Stimulated activated CD4-positive, alpha-beta T cell treated with anti-CD3 and anti-CD28 coated beads, TNF-alpha, amount 100 ng/mL, for 4 hours (primary cell): Measurements from ENCODE around the gene PRKAG2.
A peak's percentile ranks its signal among the peaks of the same experiment; 100 is the strongest.

Experiments
- DNase-seq, 3 experiments: peaks; one replicate each; pipeline ENCODE4 v3.0.0-alpha.2; 2020; ENCODE audit warnings: low read depth in 3 of 3

PRKAG2 gene

DNA sequence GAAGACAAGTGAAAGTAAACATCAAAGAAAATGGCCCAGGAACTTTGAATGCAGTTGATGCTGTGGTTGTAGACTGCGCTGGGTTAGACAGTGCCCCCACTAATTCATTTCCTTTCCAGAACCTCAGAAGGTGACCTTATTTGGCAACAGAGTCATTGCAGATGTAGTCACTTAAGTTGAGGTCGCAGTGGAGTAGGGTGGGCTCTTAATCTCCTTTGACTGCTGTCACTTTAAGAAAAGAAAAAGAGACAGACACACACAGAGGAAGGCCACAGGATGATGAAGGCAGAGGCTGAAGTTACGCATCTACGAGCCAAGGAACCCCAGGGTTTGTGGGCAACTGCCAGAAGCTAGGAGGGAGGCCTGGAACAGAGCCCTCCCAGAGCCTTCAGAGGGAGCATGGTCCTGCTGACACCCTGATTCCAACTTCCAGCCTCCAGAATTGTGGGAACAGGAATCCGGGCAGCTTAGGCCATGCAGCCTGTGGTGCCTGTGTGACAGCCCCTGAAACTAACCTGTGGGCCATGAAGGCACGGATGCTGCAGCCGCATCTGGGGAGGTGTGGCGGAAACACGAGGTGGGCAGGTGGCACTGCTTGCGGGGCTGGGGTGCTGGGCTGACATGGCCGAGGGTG is 107.6 kb downstream of the PRKAG2 start:
- no peak for DNase-seq

DNA sequence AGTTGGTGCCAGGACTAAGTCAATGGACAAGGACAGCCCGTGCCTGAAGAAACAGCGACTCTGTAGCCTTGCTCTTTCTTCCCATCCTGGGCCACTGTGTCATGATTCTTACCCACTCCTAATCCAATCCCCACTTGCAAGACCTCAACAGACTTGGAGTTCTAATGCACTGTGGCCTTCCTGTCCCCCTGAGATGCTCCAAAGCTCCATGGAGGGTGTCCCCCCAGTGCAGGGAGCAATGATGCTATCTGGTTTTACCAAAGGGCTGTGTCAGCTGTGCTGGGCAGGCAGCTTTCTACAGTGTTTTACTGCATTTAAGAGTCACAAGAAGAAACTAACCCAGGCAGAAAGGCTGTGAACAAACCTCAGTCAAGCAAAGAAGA is 108.1 kb downstream of the PRKAG2 start:
- DNase-seq = no peak

- no peak for DNase-seq
These were observed 109.4 kb downstream of the PRKAG2 start for GRCh38 chr7:151767557-151767956.

- DNase-seq = no peak
These were observed 112.6 kb downstream of the PRKAG2 start for GRCh38 chr7:151764056-151764920.

GRCh38 chr7:151763420-151763984 is 113.4 kb downstream of the PRKAG2 start:
- no peak for DNase-seq

DNA sequence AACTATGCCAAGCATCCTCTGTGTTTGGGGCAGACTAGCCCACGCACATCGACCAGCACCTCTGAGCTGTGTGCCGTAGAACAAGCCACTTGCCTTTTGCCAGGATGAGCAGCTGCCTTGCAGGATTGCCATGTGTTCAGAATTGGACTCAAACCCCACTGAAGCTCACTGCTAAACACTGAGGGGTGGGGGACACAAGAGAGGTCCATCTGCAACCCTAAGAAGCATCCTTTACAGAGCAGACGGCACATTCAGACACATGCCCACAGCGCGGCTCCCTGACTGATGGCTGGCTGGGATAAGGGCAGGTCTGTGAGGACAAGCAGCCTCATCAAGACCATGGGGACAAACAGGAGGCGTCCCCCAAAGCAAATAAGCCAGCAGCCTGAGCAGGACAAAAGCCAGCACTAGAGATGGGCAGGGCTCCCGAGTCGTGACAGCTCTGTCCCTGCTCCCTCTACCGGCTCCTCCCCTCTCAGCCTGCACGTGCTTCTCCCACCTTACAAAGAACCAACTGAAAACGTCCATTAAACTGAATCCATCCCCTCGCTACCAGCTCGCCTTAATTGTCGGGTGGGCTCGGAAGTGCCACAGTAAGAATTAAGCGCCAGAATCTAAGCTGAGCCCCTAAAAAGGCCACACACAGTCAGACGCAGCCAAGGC is 114.2 kb downstream of the PRKAG2 start:
- no peak for DNase-seq

- no peak for DNase-seq
These were observed 115.0 kb downstream of the PRKAG2 start for GRCh38 chr7:151761957-151762356.

GRCh38 chr7:151761231-151761630 is 115.7 kb downstream of the PRKAG2 start:
- DNase-seq = no peak

GRCh38 chr7:151759591-151760042 is 117.3 kb downstream of the PRKAG2 start:
- DNase-seq = peak; percentile 31 to 39 (median 34)

DNA sequence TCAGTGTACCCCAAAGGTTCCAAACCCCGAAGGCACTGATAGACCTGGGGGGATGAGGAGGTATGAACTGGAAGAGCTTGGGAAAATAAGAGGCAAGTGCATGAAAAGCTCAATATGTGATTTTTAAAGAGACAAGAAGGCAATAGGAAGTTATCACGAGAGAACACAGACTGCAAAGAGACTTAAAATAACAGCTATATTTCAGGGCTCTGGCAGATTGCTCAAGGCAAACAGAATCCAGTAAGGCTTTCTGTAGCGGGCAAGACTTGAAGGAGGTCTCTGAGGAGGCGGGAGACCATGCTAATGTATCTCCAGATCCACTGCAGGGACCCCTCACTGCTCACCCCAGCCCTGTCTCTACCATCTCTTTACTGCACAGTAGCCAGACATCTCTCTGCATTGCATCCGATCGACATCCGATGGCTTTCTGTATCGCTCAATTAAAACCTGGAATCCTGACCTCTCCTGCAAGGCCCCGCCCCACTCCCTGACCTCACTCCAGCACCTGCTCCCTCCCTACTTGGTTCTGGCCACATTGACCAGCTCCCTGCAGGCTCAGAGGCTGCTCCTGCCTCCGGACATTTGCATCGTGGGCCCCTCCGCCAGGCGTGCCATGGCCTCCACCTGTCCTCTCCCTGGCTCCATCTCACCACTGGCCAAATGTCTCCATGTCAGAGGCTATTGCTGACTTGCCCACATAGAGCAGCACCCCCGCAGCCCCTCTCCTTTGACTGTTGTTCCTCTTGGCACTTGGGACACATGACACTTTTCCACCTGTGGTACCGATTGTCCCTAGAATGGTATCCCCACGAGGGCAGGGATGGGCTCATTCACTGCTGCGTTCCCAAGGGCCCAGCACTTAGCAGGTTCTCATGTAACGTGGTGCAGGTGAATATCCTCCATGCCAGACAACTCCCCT is 118.0 kb downstream of the PRKAG2 start:
- no peak for DNase-seq

DNA sequence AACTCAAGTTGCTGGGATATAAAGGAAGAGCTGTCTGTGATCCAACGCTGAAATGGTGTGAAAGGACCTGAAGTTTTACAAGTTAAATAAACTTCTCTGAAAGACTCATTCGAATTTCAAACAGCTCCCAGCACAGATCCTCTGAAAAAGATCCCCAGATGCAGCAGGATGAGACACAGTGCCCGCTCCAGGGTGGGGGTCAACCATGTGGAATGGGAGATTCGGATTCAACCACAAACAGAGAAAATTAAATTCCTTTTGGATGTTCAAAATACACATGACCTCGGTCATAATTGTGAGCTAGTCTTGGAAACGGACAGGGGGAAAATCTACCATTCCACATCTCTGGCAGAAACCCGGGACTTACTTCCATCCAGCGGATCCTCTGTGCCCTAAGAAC is 119.6 kb downstream of the PRKAG2 start:
- no peak for DNase-seq

- no peak for DNase-seq
These were observed 120.0 kb downstream of the PRKAG2 start for GRCh38 chr7:151756866-151757265.

DNA sequence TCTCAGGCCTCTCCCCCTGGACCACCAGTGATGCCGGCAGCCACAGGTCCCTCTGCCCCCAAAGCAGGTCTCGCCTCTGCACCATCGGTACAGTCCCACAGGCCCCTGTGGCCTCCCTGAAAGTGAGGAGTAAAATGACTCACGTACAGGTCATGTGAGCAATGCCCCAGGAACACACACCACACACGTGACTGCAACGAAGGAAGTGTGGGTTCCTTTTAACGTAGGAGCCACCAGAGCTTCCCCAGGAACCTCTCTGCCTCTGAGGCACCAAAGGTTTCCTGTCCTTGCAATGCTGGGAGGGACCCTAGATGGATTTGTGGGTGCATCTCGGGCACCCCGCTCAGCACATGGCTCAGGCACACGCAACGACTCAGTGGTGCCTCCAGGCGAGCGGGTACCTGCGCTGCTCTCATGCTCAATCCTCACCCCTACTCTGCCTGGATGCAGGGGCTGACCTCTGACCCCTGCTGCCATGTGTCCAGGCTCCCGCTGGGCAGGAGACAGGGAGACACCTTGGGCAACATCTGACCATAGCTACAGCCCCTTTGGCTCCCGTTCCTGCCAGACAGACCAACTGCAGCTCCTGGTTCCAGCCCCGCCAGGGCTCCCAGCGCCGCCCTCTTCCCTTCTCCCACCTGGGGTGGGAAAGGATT is 120.7 kb downstream of the PRKAG2 start:
- DNase-seq = peak; percentile 18 to 45 (median 44)

DNA sequence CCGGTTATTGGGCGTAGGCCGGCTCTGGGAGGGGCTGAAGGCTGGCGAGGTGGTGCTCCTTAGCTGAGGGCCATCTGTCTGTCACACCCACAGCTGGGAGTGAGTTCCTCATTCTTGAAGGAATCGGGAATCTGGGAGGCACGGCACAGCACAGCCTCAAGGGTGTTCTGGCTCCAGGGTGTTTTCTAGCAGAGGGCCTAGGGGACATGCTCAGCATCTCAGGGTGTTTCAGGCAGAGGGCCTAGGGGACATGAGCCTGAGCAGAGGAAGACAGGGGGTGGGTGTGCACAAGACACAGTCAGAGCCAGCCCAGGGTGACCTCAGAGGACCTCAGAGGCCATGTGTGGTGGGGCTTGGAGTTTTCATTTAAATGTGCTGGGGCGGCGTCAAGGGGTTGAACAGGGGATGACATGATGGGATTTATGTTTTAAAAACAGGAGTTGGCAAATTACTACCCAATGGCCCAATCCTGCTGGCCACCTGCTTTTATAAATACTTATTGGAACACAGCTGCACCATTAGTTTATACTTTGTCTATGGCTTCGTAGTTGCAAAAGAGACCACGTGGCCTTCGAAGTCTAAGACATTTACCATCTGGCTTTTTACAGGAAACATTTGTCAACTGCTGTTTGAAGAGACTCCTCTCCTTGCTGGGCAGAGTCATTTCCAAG is 121.6 kb downstream of the PRKAG2 start:
- no peak for DNase-seq

- no peak for DNase-seq
These were observed 122.2 kb downstream of the PRKAG2 start for GRCh38 chr7:151754688-151755130.

DNA sequence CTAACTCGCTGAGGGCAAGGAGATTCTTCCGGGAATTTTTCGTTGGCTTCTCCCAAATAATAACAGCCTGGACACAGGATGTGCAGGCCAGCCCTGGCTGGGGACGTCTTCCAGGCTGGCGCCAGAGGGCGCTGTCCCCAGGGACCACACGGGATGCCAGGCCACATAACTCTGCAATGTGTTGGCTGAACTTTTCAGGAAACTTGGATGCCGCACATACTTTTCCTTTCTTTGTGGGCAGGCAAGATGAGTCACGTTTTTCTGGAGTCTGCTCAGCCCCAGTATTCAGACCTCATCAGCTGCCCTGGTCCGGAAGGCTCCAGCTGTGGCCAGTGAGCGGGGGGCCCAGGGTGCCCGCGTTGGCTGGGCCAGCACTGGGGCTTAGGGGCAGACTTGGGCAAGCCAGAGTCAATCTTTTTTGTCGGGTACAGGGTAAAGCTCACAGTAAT is 122.7 kb downstream of the PRKAG2 start:
- DNase-seq = no peak

DNA sequence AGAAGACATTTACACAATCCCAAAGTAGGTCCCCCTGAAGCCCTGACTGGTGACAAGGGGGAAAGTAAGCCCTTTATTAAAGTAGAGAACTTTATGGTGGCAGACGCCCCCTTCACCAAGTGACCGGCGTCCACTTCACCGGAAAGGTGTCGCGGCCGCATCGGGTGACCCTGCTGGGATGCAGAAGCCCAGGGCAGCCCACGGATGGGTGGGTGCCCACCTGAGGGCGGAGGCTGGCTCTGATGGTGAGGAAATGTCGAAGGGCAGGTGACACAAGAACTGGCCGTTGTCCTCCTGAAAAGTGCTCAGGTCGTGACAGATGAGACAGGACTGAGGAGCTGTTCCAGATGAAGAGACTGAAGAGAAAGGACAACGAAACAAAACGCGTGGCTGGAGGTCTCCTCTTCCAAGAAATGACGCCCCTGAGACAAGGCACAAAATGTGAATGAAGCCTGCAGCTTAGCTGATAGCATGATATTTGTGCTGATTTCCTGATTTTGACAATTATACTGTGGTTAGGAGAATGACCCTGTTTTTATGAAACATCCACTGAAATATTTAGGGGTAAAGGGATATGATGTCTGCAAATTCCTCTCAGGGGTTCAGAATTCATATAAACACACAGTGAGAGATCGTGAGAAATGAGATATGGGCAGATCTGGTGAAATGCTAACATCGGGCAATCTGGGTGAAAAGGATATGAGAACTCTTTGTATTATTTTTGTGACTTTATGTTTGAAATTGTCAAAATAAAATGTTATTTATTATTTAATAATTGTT is 123.9 kb downstream of the PRKAG2 start:
- no peak for DNase-seq

GRCh38 chr7:151752037-151752436 is 124.9 kb downstream of the PRKAG2 start:
- no peak for DNase-seq

GRCh38 chr7:151748733-151749132 is 128.2 kb downstream of the PRKAG2 start:
- DNase-seq = no peak
